NCI-H2029 treated with DMSO at 0.1 percent for 48 hours (cell line): ENCODE results near the gene XKR8.

Experiments
- DNase-seq: peaks from one replicate; lab custom pipeline; 2025; lab: John Stamatoyannopoulos, UW

The XKR8 gene

DNA sequence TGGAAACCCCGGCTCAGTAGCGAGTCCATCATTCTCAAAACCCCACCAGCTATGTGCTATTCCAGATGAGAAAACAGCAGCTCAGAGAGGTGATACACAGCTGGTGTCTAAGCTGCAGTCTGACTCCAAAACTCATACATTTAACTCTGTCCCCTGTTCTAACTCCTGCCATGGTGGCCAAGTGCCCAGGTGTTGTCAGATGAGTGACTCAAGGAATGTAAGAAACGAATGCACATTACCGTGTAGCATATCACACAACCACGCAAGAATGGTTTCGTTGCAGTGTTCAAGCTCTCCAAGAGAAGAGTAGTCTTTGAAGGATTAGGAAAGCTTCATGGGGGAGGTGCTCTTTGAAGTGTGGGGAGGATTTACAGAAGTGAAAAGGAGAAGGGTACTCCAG lies 4.7 kb upstream of the XKR8 start:
- DNase-seq = no peak

DNA sequence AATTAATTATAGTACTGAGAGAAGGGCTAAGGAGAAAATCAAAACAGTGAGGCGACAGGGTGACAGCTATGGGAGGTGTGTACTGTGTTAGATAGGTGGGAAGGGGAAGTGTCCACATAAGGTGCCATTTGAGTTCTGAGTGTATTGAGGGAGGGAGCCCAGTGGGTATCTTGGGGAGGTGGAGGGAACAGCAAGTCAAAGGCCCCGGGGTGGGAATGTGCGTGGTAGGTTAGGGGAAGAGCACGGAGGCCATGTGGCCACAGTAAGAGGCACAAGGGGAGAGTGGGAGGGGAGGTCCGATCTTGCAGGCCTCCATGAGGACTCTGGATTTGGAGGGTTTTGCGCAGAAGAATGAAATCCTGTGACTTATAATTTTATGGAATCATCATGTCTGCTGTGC lies 3.0 kb upstream of the XKR8 start:
- DNase-seq = no peak

DNA sequence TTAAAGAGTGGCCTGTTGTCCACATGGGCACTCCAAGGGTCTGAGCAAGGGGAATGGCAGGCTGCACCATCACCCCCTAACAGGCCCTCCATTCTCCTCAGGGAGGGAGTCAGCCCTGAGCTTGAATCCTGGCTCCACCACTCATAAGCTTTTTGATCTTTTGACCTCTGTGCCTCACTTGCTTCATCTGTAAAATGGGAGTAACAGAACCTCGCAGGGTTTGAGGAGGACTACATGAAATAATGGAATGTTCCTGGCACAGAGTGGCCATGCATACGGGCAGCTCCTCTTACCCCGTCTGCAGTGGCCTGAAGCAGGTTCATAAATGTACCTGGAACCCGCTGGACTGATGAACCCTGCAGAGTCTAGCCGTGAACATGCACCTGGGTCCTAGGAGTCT lies 2.1 kb upstream of the XKR8 start:
- DNase-seq = no peak

DNA sequence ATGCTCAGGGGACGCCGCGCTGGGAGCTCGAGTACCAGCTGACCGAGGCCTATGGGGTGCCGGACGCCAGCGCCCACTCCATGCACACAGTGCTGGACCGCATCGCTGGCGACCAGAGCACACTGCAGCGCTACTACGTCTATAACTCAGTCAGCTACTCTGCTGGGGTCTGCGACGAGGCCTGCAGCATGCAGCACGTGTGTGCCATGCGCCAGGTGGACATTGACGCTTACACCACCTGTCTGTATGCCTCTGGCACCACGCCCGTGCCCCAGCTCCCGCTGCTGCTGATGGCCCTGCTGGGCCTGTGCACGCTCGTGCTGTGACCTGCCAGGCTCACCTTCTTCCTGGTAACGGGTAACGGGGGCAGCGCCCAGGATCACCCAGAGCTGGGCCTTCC lies 1.3 kb upstream of the XKR8 start:
- DNase-seq = no peak

DNA sequence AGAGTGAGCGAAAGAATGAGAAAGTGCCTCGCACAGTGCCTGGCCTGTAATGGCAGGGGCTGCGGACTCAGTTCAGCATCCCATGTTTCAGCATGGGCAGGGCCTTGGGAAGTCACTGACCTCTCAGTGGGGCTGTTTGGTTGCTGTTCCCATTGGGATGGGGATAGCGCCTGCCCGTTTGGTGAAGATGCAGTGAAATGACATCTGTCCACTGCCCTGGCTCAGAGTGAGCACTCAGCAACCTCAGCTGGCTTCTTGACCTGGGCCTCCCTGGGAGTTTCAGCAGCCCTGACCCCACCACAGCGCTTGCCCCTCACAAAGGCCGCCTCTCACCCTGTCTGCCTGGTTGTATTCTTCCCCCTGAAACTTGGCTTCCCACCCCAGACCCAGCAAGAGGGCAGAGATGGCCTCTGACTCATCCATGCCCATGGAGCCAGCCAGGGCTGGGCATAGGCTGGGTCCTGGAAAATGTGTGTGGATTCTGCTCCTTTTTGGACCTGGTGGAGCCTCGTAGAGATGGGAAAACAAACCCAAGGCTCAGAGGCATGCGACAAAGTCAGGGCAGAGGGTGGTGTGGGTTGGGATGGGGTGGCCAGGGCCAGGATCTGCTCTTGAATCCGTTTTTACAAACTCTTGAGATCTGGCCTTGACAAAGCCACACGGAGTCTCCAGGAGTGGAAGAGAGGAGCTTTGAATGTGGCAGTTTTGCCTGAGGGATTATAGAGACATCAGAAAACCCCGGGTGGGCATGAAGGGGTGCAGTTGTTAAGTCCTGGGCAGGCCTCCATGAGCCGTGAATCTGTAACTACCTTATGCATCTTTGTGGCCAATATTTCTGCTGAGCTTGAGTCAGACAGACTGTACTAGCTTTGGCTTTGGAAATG lies 1.2 kb downstream of the XKR8 start:
- DNase-seq = no peak

DNA sequence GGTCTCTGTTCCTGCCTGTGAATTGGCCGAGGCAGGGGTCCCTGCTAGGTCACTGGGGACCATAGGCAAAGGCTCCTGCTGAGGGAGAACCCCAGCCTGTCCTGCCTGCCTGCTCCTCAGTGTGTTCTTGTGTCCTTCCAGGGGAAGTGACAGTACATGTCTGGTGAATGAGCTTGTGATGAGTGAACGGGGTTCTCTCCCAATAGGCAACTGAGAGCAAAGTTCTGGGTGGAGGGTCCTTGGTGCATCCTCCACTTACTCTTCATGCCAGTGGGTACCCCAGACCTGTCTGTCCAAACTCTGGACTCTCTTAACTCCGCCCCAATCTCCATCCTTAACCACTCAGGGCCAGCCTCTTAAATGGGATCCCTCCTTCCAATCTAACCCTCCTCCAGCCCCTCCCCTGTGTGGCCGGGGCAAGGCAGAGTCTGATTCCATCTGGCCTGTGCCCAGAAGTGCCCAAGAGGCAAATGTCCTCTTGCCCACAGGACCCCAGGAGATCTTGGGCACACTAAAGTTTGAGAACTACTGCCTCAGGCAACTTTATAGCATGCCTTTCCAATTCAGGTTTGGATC lies 2.0 kb downstream of the XKR8 start:
- DNase-seq = no peak

DNA sequence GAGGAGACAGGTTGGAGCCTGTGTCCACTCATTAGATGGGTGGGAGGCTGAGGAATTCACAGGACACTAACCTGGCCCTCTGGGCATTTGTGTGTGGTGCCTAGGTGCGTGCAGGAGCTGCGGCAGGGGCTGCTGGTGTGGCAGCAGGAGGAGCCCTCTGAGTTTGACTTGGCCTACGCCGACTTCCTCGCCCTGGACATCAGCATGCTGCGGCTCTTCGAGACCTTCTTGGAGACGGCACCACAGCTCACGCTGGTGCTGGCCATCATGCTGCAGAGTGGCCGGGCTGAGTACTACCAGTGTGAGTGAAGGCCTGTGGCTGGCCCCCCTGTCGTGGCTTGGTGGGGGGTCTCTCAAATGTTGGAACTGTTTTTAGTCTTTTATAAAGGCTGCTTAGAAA lies 3.6 kb downstream of the XKR8 start:
- no peak for DNase-seq

DNA sequence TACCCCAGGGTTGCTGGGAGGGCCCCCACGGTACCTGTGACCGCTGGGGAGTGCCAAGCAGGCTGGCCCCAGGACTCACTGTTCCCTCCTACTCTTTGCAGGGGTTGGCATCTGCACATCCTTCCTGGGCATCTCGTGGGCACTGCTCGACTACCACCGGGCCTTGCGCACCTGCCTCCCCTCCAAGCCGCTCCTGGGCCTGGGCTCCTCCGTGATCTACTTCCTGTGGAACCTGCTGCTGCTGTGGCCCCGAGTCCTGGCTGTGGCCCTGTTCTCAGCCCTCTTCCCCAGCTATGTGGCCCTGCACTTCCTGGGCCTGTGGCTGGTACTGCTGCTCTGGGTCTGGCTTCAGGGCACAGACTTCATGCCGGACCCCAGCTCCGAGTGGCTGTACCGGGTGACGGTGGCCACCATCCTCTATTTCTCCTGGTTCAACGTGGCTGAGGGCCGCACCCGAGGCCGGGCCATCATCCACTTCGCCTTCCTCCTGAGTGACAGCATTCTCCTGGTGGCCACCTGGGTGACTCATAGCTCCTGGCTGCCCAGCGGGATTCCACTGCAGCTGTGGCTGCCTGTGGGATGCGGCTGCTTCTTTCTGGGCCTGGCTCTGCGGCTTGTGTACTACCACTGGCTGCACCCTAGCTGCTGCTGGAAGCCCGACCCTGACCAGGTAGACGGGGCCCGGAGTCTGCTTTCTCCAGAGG lies 6.8 kb downstream of the XKR8 start:
- no peak for DNase-seq

DNA sequence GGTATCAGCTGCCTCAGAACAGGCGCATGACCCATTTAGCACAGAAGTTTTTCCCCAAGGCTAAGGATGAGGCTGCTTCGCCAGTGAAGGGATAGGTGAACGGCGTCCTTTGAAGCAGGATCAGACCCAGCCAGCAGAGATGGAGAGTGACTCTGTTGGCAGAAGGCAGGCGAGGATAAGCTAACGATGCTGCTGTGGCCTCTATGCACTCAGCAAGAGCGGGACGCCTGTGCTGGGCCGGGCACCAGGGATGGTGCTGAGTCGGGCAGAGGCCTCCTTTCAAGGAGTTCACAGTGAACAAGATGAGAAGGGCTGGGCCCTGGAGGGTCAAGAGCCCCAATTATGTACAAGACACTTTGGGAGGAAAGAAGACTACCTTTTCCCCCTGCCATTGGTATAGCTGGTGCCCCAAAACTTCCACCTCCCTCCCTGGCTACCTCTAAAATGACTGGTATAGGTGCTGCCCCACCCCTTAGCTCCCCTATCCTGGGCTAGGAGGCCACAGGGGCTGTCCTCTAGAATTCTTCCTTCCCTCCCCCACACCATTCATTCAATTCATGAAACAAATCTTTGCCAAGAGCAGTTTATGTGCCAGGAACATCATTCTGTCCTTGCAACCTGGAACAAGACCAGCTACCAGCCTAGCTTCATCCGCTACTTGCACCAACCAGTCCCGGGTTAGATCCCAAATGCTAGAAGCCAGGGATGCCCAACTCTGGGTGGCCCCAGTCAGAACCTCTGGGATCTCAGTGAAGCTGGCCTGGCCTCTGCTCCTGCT lies 7.5 kb downstream of the XKR8 start:
- DNase-seq = no peak

DNA sequence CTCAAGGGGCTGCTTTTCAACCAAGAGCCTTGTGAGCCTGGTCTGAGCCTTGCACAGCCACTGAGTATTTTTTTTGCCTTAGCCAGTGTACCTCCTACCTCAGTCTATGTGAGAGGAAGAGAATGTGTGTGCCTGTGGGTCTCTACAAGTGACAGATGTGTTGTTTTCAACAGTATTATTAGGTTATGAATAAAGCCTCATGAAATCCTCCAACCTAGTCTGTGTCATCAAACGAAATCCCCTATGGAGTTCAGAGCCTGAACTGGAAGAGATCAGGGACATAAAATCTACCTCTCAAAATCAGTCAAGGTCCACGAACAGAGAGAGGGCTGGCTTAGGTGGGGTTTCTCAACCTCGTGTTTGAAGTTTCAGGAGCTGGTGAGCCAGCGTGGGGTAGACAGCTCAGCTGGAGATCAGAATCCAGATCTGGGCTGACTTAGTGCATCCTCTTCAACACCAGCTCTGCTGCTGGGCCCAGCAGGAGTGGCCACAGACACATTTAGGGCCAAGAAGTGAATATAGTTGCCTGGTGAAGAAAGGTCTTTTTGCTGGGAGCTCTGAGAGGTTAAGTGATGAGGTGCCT lies 8.2 kb downstream of the XKR8 start:
- no peak for DNase-seq

DNA sequence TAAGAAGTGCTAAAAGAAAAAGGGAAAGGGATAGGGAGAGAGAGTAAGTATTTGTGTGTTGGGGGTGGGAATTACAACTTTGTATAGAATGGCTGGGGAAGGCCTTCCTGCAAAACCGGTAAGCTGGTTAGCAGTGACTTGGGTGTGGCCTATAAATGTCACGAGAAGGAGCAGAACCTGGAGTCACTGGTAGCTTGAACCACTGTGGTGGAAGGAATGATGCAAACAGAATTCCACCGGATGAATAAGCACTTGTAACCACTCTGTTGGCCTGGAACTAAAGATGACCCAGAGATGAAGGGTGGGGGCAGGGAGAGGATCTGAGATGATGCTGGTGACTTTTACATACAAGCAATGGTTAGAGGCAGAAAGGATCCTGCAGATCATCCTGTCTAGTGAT lies 8.9 kb downstream of the XKR8 start:
- no peak for DNase-seq

DNA sequence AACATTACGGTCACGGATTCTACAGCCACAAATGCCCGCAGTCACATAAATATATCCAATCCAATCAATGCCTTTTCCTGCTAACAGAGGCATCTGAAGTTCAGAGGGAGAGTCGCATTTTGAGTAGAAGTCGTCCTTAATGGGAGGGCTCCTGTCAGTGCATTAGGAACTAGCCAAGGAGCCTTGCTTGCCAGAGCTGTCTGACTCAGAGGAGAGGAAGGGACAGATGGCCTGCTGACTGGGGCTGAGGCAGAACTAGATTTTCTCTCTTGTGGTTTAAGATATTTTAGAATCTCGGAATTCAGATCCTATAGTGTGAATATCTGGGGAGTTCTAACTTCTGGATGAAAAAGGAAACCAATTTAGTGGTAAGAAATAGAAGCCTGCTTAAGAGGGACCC lies 10.6 kb downstream of the XKR8 start:
- DNase-seq = no peak

DNA sequence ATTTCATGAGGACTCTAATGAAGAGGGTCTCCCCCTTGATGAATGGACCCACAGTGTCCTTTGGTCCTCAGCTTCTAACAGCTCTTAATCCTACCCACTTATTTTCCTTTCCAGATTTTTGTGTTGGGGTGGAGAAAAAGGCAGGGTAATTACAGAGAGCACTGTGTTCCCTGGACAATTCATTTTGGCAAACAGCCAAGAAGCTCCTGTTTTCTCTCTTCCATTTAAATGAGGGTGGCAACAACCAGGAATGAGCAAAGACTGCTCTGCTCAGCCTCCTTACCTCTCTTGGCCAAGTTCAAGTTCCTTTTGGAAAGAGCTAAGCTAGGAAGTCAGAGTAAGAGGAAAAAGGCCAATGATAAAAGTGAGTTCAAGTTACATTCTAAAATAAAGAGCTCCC lies 11.9 kb downstream of the XKR8 start:
- no peak for DNase-seq

DNA sequence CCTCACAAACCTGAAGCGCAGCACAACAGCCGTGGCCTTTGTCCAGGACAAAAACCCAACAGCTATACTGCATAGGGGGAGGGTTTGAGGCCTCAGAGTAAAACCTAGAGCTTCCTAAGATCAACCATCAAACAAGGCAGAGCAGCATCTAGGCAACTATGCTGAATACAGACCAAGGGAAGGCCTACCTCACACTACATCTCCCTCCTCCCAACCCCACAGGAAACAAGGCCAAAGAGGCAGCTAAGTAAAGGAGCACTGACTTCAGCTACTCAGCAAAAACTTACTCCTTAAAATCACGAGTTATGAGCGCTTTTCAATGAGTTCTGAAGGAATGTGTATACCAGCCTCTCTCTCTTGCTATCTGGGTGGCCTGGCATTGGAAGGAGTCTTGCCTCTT lies 12.4 kb downstream of the XKR8 start:
- DNase-seq = no peak

DNA sequence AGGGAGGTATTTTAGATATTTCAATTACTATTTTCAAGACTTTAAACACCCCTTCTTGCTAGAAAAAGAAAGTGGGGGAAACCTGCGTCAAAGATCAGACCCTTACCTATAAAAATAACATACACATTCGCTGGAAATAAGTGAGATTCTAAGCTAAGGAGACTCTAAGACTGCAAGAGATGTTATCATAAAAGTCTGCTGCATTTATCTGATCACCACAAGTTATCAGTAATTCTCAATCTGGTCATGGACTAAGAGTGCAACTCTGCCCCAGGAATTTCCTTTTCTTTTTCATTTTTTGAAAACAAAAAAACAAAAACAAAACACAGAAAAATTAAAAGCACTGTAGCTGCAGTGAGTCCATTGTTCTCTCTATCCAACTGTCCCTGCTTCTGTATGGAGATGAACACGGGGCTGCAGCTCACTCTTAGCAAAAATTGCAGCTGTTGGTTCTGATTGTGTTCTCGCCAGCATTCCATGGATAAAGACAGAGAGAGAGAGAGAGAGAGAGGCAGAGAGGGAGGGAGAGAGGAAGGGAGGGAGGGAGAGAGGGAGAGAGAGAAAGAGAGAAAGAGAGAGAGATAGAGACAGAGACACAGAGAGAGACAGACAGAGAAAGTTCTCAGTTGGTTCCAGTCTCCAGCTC lies 14.1 kb downstream of the XKR8 start:
- DNase-seq = no peak

DNA sequence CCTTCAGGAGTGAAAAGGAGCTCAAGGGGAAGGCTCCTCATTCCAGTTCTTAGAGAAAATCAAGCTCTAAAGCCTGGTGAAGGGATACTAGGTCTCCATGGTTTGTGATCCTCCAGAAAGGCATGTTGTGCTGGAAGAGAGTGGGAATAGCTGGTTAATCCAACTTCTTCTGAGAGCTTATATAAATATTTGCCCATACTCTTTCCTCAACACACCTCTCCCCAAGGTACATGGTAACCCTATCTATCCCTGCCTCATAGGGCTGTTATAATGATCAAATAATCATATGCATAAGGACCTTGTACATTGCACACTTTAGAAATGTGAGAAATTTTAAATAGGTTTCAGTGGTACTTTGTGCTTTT lies 14.6 kb downstream of the XKR8 start:
- DNase-seq = no peak

DNA sequence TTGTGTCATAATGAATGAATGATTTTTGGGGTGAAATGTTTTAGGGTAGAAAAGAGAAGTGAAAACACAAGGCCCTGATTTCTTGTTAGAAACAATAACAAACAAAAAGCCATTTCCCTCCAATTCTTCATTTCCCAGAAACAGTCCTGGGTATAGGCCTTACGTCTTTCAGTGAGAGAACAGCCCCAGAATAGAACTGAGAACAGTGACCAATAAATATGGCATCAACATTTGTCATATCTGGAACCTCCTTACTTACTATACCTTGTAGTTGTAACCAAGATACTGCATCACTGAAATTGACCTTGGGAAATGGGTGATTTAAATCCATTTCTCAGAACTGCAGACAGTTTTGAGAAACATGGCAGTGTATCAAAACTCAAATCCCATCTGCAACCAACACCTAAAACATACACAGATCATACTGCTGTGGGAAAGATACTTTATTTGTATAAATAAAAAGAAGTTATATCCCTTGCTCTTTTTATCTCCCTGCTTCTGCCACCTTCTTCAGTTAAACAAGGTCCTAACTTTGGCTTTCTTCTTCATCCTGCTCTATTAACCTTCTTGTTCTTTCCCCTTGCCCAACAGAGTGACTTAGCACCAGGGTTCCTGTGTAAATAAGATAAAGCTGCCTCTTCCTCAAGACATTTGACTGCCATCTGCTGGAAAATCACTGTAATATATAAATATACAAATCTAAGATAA lies 19.5 kb downstream of the XKR8 start:
- no peak for DNase-seq

DNA sequence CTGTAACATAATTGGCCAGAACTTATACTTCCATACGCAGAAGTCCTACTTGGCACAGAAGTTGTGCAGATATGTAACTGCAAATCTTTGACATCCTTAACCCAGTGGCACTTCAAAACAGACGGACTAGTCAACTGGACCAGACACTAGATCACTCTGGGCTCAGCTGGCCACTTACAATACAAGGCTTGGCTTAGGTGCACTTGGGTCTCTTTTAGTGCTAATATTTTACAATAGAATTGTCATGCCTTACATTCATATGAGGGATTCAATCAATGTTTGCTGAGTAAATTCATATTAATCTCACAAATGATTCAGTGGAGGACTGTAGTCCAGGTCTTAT lies 20.1 kb downstream of the XKR8 start:
- no peak for DNase-seq

DNA sequence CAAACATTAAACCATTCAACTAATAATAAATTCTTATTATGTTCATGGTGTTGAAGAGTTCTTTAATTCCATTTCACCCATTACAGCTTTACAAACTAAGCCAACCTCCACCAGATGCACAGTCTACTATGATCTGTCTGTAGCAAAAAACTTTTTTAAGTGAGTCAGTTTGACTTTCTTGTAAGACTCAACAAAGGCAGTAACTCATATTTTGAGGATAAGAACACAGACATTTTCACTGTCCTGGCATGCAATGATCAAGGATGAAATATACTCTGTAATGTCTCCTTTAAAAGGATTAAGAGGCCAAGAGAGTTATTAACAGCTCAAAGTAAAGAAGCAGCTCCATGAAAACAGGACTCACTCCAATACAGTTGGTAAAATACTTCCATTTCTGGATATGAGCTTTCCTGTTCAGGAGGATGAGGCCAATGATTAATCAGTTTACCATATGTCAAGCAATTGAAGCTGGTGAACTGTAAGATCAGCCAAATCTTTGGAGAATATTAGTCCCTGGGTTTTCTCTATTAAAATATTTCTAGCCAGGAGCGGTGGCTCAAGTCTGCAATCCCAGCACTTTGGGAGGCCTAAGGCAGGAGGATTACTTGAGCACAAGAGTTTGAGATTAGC lies 20.6 kb downstream of the XKR8 start:
- DNase-seq = no peak

DNA sequence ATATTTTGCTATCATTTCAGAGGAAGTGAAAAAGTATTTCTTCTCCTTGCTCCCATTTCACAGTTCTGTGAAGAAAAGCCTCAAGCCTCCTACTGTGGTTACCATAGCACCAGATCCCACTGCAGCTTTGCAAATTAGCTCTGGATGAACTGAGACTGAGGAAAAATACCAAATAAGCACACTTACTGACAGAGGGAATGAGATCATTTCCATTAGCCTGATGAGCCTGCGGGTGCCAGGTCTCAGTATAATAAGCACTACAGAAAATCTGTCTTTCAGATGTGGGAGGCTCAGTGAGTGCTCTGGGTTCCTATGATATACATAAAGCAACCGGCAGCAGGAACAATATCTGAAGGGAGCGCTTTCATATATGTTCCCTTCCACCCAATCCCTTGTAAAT lies 21.4 kb downstream of the XKR8 start:
- no peak for DNase-seq
